SKM-1 treated with dmso at 0.1 percent for 144 hours (cell line): ENCODE results near the gene PLA2G4C.
A peak's percentile ranks its signal among the peaks of the same experiment; 100 is the strongest.

ENCODE experiments used
- DNase-seq: peaks from one replicate; lab custom pipeline; 2025; ENCODE audit not compliant: unreplicated experiment; lab: John Stamatoyannopoulos, UW

The PLA2G4C gene

GRCh38 chr19:48110350-48110966 is at the start of gene PLA2G4C:
TSS of gene PLA2G4C (minus strand) at chr19:48110817. CDS start at chr19:48106529, 4,288 bp downstream.
- peak; percentile 40 for DNase-seq

GRCh38 chr19:48158210-48158790 is 47.7 kb upstream of the PLA2G4C start:
- DNase-seq, result no peak

- DNase-seq, result no peak
These were observed 43.4 kb upstream of the PLA2G4C start for GRCh38 chr19:48154003-48154402.

GRCh38 chr19:48152551-48152950 is 41.9 kb upstream of the PLA2G4C start:
- peak; percentile 25 for DNase-seq

GRCh38 chr19:48149430-48149829 is 38.8 kb upstream of the PLA2G4C start:
- DNase-seq, result no peak

GRCh38 chr19:48148576-48148975 is 38.0 kb upstream of the PLA2G4C start:
- no peak for DNase-seq

GRCh38 chr19:48147597-48148175 is 37.1 kb upstream of the PLA2G4C start:
- no peak for DNase-seq

GRCh38 chr19:48139053-48139452 is 28.4 kb upstream of the PLA2G4C start:
- DNase-seq, result no peak

- DNase-seq, result no peak
These were observed 26.8 kb upstream of the PLA2G4C start for GRCh38 chr19:48137411-48137810.

GRCh38 chr19:48136547-48136946 is 25.9 kb upstream of the PLA2G4C start:
- no peak for DNase-seq

- no peak for DNase-seq
These were observed 24.8 kb upstream of the PLA2G4C start for GRCh38 chr19:48135411-48135810.

GRCh38 chr19:48133094-48133493 is 22.5 kb upstream of the PLA2G4C start:
- no peak for DNase-seq

GRCh38 chr19:48127561-48127960 is 16.9 kb upstream of the PLA2G4C start:
- no peak for DNase-seq

- DNase-seq, result no peak
These were observed 13.5 kb upstream of the PLA2G4C start for GRCh38 chr19:48123907-48124651.

GRCh38 chr19:48122421-48122820 is 11.8 kb upstream of the PLA2G4C start:
- DNase-seq, result no peak

- DNase-seq, result no peak
These were observed 11.3 kb upstream of the PLA2G4C start for GRCh38 chr19:48121909-48122371.

- DNase-seq, result no peak
These were observed 10.4 kb upstream of the PLA2G4C start for GRCh38 chr19:48121066-48121465.

GRCh38 chr19:48120505-48120904 is 9.9 kb upstream of the PLA2G4C start:
- no peak for DNase-seq

GRCh38 chr19:48118131-48118517 is 7.5 kb upstream of the PLA2G4C start:
- no peak for DNase-seq

- no peak for DNase-seq
These were observed 7.0 kb upstream of the PLA2G4C start for GRCh38 chr19:48117515-48118130.

- DNase-seq, result no peak
These were observed 2.7 kb upstream of the PLA2G4C start for GRCh38 chr19:48113190-48113917.
